T follicular helper cell (primary cell): ENCODE data around the gene QRICH2.
"Not testable (repeated sequence)": the region's sequence is repeated elsewhere in the genome, so short reads cannot be mapped to it uniquely, and the experiment has no call there.

ENCODE experiments used
- DNase-seq: peaks from one replicate; pipeline ENCODE4 v3.0.0-alpha.2; 2020; ENCODE audit warnings: low read depth
- total RNA-seq, 2 experiments: gene quantifications; one replicate each; lab custom pipeline; 2026; lab: John Stamatoyannopoulos, UW

The QRICH2 gene
- total RNA-seq = 2.7 to 10.1 reads per million in 2 experiments

DNA sequence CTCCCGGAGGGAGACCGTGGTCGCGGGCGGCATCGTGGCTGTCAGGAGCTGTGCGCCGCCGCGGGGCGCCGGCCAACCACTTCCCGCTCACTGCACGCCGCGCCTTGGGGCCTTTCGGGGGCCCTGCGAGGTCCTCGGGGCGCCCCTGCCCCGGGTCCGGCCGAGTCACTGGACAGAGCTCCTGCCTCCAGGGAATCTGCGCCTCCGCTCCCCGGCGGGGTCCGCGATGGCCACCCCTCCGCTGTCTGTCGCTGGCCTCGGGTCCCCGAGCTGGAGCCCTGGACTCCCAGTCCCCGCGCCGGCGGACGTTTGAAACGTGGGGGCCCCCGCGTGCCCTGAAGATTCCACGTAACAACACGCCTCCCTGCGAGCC, at the start of gene QRICH2:
TSS of gene QRICH2 (minus strand) at position 311 of the 373 bp plus-strand sequence. CDS start at position 33, 278 bp downstream.
- DNase-seq = no peak

- DNase-seq = no peak
Measured at GRCh38 chr17:76357597-76358158, 49.6 kb upstream of the QRICH2 start.

DNA sequence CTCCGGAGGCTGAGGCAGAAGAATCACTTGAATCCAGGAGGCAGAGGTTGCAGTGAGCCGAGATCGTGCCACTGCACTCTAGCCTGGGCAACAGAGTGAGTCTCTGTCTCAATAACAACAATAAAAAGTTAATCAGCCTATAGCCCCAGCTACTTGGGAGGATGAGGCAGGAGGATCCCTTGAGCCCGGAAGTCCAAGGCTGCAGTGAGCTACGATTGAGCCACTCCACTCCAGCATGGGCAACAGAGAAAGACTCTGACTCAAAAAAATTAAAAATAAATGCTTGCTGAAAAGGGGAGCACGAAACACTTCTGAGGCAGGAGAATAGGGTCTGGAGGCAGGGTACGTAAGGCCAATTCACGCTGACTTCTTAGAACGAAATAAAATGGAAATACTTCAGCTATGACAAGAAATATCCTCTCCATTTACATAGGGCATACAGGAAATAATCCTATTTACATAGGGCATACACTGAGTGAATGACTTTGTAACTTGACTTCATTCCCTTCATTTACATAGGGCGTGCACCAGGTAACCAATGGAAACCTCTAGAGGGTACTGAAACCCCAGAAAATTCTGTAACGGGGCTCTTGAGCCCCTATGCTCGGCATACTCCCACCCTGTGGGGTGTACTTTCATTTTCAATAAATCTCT, 48.9 kb upstream of the QRICH2 start:
- DNase-seq = no peak

- DNase-seq = no peak
Measured at GRCh38 chr17:76354747-76355310, 46.8 kb upstream of the QRICH2 start.

GRCh38 chr17:76354317-76354729, 46.2 kb upstream of the QRICH2 start:
- no peak for DNase-seq

DNA sequence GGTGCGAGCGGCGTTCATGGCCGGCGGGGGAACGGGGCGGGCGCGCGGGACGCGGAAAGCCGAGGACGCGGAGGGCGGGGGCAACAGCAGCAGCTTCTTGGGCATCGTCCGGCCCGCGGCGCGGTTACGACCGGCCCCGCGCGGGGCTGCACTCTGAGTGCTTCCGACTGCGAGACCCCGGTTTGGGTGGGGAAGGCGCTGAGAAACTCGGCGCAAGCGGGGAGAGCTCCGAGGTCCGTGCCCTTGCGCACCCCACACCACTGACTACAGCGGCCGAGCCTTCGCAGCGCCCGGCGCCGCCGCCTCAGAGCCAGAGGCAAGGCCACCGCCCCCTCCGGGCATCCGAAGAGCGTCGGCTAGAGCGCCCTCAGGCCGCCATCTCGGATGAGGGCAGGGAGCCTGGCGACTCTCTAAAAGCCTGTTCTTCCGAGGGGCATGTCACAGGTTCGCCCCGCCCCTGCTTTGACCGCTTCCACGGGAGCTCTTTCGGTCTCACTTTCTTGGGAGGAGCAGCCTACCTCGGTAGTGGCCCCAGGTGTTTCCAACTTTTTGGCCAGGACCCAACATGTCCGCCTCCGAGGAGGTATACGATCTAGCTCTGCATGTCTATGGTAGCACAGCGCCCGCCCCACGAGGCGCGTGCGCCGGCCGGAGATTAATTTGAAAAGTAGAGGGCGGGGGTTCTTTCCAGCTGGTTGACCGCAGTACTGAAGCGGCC, 45.7 kb upstream of the QRICH2 start, which contains the start of gene PRPSAP1:
TSS of gene PRPSAP1 (minus strand) at position 318 of the 718 bp plus-strand sequence. CDS start at position 105, 213 bp downstream.
- DNase-seq = peak; percentile 56

- DNase-seq = no peak
Measured at GRCh38 chr17:76353004-76353598, 45.0 kb upstream of the QRICH2 start.

GRCh38 chr17:76351526-76352071, 43.5 kb upstream of the QRICH2 start:
- DNase-seq = no peak

GRCh38 chr17:76350463-76350862, 42.4 kb upstream of the QRICH2 start:
- no peak for DNase-seq

DNA sequence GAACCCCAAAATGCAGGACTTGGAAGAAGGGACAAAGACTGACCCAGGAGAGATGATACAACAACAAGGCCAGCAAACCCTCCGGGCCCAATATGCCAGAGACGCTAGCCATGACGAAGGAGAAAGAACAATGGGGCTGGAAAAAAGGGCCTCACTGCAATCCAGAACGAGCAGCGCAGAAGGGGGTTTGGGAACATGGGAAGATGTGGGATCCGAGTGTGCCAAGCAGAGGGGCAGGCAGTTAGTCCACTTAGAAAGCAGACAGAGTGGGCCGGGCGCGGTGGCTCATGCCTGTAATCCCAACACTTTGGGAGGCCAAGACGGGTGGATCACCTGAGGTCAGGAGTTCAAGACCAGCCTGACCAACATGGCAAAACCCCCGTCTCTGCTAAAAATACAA, 38.9 kb upstream of the QRICH2 start:
- DNase-seq = not testable (repeated sequence)

- DNase-seq = no peak
Measured at GRCh38 chr17:76345377-76345974, 37.4 kb upstream of the QRICH2 start.

DNA sequence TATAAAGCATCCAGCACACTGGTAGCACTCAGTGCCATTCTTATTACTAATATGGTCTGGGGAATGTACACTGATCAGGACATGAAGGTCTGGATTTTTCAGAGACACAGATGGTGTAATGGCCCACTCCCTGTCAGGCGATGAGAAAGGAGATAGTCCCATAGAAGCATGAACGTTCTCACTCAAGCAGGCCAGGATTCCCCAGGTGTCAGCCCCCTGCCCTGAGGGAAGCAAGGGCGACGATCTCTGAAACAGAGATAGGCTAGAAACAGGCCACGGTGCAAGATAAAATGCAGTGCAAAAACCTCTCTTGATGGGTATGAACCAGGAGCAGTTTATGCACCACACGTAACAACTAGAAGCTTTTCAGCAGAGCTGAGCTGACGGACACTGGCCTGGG, 35.0 kb upstream of the QRICH2 start:
- no peak for DNase-seq

DNA sequence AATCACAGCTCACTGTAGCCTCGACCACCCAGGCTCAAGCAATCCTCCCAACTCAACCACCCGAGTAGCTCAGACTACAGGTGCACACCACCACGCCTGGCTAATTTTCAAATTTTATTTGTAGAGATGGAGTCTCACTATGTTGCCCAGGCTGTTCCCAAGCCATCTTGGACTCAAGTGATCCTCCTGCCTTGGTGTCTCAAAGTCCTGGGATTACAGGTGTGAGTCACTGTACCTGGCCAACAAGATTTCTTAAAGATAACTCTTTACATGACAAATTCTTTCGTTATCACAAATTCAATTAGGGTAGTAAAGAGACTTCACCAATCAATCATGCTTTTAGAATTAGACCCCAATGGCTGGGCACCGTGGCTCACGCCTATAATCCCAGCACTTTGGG, 33.2 kb upstream of the QRICH2 start:
- DNase-seq = no peak

DNA sequence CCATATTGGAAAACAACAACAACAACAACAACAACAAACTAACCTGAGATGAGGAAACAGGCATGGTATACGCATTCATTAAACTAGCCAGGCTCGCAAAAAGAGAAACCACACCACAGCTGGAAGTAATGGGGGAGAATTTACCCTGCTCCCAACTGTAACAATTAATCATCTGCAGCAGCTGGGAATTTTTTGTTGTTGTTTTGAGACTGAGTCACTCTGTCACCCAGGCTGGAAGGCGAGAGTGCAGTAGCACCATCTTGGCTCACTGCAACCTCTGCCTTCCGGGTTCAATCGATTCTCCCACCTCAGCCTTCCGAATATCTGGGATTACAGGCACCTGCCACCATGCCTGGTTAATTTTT, 29.3 kb upstream of the QRICH2 start:
- DNase-seq = no peak

DNA sequence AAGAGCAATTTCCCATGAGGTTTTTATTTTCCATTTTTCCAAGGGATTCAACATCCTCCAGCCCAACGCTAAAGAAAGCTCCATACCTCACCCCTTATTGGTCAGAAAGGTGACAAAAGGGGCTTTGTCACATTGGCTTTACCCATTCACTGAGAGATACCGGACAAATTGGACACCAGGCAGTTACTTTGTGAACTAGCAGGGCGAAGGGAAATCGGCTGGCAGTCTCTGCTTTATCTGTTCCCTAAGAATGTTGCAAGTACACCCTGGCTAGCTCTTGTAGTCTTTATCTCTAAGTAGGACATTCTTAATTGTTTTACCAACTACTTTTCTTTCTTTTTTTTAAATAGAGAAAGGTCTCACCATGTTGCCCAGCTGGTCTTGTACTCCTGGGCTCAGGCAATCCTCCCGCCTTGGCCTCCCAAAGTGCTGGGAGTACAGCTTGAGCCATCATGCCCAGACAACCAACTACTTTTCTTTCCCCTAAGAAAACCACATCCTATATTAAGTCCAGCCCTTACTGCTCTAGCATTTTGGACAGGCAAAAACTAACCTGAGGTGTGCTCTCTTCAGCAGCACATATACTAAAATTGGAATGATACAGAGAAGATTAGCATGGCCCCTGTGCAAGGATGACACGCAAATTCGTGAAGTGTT, 28.8 kb upstream of the QRICH2 start:
- no peak for DNase-seq

DNA sequence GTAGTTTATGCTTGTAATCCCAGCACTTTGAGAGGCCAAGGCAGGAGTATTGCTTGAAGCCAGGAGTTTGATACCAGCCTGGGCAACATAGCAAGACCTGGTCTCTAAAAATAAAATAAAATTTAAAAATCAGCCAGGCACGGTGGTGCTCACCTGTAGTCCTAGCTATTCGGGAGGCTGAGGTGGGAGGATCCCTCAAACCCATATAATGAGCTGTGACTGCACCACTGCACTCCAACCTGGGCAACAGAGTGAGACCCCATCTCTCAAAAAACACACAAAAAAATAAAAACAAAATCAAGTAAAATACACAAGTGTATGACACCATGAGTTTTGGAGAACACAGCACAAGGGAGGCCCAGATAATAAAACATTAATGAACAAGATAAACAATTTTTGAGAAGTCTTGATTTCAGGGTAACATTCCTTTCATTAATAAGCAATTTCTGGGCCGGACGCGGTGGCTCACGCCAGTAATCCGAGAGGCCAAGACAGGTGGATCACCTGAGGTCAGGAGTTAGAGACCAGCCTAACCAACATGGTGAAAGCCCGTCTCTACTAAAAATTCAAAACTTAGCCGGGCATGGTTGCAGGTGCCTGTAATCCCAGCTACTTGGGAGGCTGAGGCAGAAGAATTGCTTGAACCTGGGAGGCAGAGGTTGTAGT, 27.8 kb upstream of the QRICH2 start:
- no peak for DNase-seq

- no peak for DNase-seq
Measured at GRCh38 chr17:76333673-76334505, 25.8 kb upstream of the QRICH2 start.

DNA sequence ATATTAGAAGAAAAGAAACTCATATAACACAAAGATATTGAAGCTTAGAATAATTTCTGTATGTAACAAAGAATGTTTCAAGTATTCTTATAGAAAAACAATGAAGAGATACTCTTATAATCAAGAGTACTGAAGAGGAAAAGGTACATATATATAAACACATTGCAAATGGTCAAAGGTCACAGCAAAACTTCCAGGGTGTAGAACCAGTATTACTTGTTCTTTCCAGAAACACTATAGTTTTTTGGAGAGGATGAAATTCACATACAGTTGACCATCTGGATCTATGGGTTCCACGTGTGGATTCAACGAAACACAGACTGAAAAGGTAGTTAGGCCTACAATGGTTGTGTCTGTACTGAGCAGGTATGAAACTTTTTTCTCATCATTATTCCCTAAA, 23.0 kb upstream of the QRICH2 start:
- no peak for DNase-seq

DNA sequence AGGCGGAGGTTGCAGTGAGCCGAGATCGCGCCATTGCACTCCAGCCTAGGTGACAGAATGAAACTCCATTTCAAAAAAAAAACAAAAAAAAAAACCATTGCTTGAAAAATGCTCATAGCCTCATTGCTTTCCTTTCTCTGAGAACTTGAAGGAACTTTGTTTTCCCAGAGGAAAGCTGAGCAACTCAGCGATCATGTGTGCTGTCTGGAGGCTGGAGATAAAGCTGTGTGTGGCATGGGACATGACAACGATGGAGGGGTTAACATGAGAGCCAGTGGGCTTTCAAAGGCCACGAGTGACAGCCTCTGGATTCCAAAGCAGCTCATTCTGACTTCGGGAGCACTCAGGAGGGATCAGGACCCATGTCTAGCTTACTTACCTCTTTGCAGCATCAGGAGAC, 21.6 kb upstream of the QRICH2 start:
- no peak for DNase-seq

GRCh38 chr17:76327696-76328095, 19.6 kb upstream of the QRICH2 start:
- DNase-seq = no peak
